ENCODE data around the gene ECE1.

ECE1 gene

DNA sequence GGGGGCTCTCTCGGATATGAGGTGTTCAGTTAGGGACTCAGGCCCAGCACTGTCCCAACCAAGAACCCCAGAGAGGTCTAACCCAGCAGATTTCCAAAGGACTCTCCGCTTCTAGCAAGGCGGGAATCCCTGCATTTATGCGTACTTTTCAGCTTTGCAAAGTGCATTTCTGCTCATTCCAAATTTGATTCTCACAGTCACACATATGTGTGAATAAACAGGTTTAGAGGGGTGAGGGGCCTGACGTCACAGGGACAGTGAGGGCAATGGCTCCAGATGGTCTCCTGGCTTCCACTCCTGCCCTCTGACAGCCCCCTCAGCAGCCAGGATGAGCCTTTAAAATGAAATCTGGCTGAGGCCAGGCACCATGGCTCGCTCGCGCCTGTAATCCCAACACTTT is 921 bp upstream of the ECE1 start:
- TF ChIP-seq, protein P1, sequence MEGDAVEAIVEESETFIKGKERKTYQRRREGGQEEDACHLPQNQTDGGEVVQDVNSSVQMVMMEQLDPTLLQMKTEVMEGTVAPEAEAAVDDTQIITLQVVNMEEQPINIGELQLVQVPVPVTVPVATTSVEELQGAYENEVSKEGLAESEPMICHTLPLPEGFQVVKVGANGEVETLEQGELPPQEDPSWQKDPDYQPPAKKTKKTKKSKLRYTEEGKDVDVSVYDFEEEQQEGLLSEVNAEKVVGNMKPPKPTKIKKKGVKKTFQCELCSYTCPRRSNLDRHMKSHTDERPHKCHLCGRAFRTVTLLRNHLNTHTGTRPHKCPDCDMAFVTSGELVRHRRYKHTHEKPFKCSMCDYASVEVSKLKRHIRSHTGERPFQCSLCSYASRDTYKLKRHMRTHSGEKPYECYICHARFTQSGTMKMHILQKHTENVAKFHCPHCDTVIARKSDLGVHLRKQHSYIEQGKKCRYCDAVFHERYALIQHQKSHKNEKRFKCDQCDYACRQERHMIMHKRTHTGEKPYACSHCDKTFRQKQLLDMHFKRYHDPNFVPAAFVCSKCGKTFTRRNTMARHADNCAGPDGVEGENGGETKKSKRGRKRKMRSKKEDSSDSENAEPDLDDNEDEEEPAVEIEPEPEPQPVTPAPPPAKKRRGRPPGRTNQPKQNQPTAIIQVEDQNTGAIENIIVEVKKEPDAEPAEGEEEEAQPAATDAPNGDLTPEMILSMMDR (IDR thresholded peaks at IDR 0.05) = no peak

DNA sequence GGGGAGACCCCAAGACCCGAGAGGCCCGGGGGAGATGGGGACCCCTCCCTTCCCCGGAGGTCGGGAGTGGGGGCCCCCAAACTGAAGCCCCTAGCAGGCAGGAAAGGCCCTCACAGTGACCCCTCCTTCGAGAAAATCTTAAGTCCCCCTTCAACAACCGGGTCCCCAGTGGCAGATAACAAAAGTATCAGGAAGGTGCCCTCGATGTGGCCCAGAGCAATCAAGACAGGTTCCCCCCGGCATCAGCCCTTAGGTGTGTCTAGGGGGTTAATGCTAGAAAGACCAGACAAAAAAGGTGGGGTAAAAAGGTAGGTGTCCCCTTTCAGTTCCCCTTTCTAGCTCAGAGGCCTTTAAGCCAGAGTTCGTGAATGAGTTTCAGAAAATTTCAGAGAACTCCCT is 282 bp upstream of the ECE1 start:
- TF ChIP-seq, protein P1 (IDR thresholded peaks at IDR 0.05) = no peak

DNA sequence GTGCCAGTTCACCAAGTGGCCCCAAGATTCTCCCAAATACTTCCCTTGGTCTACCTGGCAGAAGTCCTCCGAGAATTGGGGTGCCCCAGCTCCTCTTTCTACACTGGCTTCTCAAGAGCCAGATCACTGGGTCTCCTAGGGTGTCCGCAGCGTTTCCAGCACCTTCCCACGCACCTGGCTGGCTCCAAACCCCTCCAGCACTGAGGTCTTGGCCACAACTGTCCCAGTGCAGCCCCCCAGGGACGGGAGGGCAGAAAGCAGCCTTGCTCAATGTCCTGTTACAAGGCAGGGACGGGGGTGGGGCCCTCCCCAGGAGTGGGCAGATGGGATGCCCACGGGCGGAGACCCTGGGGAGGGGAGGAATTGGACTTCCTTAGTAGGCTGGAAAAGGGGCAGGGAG is 1.1 kb downstream of the ECE1 start:
- TF ChIP-seq, protein P1 (IDR thresholded peaks at IDR 0.05) = no peak

DNA sequence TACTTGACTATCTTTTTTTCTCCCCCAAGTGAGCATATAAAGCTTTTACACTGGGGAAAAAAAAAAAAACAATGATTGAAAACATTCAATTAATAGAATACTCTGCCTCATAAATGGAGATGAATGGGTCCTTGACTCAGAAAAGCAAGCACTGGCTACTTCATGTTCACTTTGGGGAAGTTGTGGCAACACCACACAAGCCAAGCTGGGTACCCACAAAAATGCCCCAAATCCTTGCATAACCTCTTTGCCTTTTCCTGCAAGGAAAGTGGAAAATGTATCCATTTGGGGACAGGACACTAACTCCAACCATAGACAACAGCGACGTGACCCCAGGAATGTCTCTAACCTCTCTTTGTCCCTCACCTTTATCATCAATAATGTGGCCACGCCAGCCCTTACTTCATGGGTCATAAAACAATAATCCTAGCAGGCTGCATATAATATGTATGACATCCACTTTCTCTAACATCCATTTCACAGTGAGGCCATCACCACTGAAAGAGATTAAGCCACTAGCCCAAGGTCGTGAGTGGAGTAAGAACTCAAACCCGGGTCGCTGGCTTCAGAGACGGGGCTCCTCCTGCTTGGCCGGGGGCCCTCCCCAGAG is 2.3 kb downstream of the ECE1 start:
- TF ChIP-seq, protein P1 (IDR thresholded peaks at IDR 0.05) = no peak

DNA sequence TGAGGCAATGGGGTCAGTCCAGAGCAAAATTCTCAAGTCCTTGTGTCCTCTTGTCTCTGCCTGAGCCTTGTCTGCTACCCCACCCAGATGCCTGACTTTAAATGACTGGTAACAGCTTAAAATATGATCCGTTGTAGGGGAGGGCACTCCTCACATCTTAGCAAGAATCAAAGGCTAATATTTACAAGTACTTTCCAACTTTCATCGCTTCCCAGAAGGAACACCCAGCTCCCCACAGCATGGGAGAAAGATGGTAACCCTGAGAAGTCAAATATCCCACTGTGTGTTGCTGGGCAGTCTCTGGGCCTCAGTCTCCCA is 5.2 kb downstream of the ECE1 start:
- TF ChIP-seq, protein P1 (IDR thresholded peaks at IDR 0.05) = no peak

DNA sequence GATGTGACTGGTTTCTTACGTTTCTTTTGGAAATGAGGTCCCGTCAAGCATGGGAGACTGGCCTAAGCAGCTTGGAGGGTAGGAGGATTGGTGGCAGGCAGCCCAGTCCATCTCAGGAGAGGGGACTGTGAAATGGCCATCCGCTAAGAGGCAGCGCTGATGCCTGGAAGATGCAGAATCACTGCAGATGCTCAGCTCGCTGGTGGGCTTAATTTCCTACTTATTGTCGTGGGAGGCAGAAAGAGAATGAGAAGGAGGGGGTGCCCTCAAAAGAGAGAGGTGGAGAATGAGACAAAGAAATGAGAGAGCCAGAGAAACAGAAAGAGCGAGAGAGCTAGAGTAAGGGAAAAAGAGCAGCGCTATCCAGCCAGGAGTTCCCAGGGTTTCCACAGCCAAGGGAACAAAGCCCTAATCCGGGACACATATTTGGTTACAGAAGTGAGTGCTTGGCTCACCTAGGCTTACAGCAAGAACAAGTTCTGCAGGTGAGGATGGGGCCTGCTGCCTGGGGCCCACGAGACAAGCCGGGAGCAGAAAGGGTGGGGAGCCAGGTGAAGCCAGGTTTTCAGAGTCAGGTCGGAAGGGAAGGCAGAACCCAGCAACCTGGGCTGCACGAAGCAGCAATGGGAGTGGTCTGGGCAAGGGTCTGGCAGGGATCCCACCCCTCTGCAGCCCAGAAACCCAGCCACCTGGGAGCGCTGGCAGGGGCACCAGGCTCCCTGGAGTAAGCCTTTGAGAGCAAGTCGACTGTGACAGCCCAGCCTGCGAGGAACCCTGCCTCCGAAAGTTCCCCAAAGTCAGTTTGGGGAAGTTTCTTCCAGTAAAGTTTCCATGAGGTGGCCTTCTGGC is 5.8 kb downstream of the ECE1 start:
- TF ChIP-seq, protein P1 (IDR thresholded peaks at IDR 0.05) = no peak

DNA sequence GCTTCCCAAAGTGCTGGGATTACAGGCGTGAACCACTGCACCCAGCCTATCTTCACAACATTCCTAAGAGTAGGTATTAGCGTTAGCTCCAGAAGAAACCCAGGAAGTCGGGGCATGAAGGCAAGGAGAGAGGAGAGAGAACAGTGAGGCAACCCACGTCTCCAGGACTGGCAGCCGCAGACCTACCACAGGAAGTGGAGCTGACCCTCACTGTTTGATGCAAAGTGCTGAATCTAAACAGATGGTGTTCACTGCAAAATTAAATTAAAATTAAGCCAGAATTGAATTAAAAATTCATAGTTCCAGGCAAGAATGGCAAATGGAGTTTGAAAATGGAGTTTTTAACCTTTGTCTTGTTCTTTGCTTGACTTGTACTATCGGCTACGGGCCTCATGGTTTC is 6.7 kb downstream of the ECE1 start:
- TF ChIP-seq, protein P1 (IDR thresholded peaks at IDR 0.05) = no peak
